Measurements from ENCODE around the gene KRT35.

GRCh38 chr17:41433586-41433985, 47.4 kb downstream of the KRT35 start:
- TF ChIP-seq CTCF (IDR thresholded peaks at IDR 0.05) (no peak), POLR2A (IDR thresholded peaks at IDR 0.05) (no peak)
